ENCODE results near the gene MSI2.

Gene MSI2

GRCh38 chr17:57599271-57600045, 343.1 kb downstream of the MSI2 start:
- DNase-seq (ENCODE audit: low read depth in 2 of 2): no peak

- no peak for DNase-seq (ENCODE audit: low read depth in 2 of 2)
Observed at GRCh38 chr17:57600074-57600473, 343.8 kb downstream of the MSI2 start.

- no peak for DNase-seq (ENCODE audit: low read depth in 2 of 2)
Observed at GRCh38 chr17:57601143-57601735, 344.9 kb downstream of the MSI2 start.

GRCh38 chr17:57602896-57603295, 346.6 kb downstream of the MSI2 start:
- no peak for DNase-seq (ENCODE audit: low read depth in 2 of 2)

GRCh38 chr17:57603546-57603945, 347.2 kb downstream of the MSI2 start:
- DNase-seq (ENCODE audit: low read depth in 2 of 2): no peak

- DNase-seq (ENCODE audit: low read depth in 2 of 2): peak in 1 of 2 donors; percentile 39
Observed at GRCh38 chr17:57603978-57604377, 347.7 kb downstream of the MSI2 start.

- no peak for DNase-seq (ENCODE audit: low read depth in 2 of 2)
Observed at GRCh38 chr17:57604771-57605674, 348.7 kb downstream of the MSI2 start.

GRCh38 chr17:57605675-57606105, 349.4 kb downstream of the MSI2 start:
- no peak for DNase-seq (ENCODE audit: low read depth in 2 of 2)

GRCh38 chr17:57606111-57606875, 350.0 kb downstream of the MSI2 start:
- DNase-seq (ENCODE audit: low read depth in 2 of 2): no peak

GRCh38 chr17:57607553-57608120, 351.3 kb downstream of the MSI2 start:
- DNase-seq (ENCODE audit: low read depth in 2 of 2): no peak

- no peak for DNase-seq (ENCODE audit: low read depth in 2 of 2)
Observed at GRCh38 chr17:57608369-57609124, 352.2 kb downstream of the MSI2 start.

GRCh38 chr17:57609125-57609877, 353.0 kb downstream of the MSI2 start:
- DNase-seq (ENCODE audit: low read depth in 2 of 2): no peak

GRCh38 chr17:57609878-57610270, 353.6 kb downstream of the MSI2 start:
- no peak for DNase-seq (ENCODE audit: low read depth in 2 of 2)

- DNase-seq (ENCODE audit: low read depth in 2 of 2): no peak
Observed at GRCh38 chr17:57612202-57613071, 356.1 kb downstream of the MSI2 start.

- no peak for DNase-seq (ENCODE audit: low read depth in 2 of 2)
Observed at GRCh38 chr17:57614742-57615141, 358.4 kb downstream of the MSI2 start.

GRCh38 chr17:57615836-57616757, 359.8 kb downstream of the MSI2 start:
- no peak for DNase-seq (ENCODE audit: low read depth in 2 of 2)

GRCh38 chr17:57617218-57617617, 360.9 kb downstream of the MSI2 start:
- DNase-seq (ENCODE audit: low read depth in 2 of 2): no peak

Data from stimulated activated CD4-positive, alpha-beta T cell treated with anti-CD3 and anti-CD28 coated beads, Interleukin-1b, Interleukin-23, amount 100 ng/mL, for 1 hour (primary cell).